H1 (cell line): ENCODE measurements around the gene DBX1. TPM values are rescaled to one million over a fixed set of nuclear protein-coding genes. Genes with fewer than 3 reads are reported as not detected.

Source experiments
- CTCF ChIA-PET: fragments of 300-600 bp; sonication (Branson Sonifier 250); formaldehyde crosslinking; loops from one replicate; lab custom pipeline; 2021; ENCODE audit not compliant: partially characterized antibody; lab: Charles Lee
- POLR2A ChIA-PET: fragments of 300-600 bp; sonication (Branson Sonifier 250); formaldehyde crosslinking; loops from one replicate; lab custom pipeline; 2021; ENCODE audit warnings: inconsistent platforms; ENCODE audit not compliant: partially characterized antibody; lab: Charles Lee
- DNase-seq, 2 experiments: peaks; one replicate each; pipeline versions ENCODE4 v3.0.0 to v3.0.0-alpha.2; 2010 to 2022; ENCODE audit warnings: low spot score in 2 of 2, low read depth in 1 of 2, mixed read lengths in 1 of 2
- FAIRE-seq: peaks from 2 replicates; lab custom pipeline; 2011; peaks lifted over from hg19 to GRCh38; lab: Jason Lieb, UNC
- H2AFZ ChIP-seq: 2 replicates; pipeline ENCODE4 v1.8.1; 2012; ENCODE audit warnings: low read length, inconsistent platforms
- H2AK5ac ChIP-seq: 2 replicates; pipeline ENCODE4 v1.6.1; 2013; ENCODE audit warnings: low read depth, low read length
- H2BK120ac ChIP-seq: replicated peaks from 2 replicates; pipeline ENCODE3; 2013; ENCODE audit warnings: low read depth, low read length, inconsistent platforms
- H2BK12ac ChIP-seq: 2 replicates; pipeline ENCODE4 v1.6.1; 2013; ENCODE audit warnings: low read depth, low read length
- H2BK15ac ChIP-seq: 2 replicates; pipeline ENCODE4 v1.6.1; 2013; ENCODE audit warnings: low read length
- H2BK20ac ChIP-seq: 2 replicates; pipeline ENCODE4 v1.6.1; 2013; ENCODE audit warnings: low read length
- H2BK5ac ChIP-seq: 2 replicates; pipeline ENCODE4 v1.6.1; 2013; ENCODE audit warnings: low read depth, low read length
- H3K14ac ChIP-seq: 2 replicates; pipeline ENCODE4 v1.6.1; 2013; ENCODE audit warnings: inconsistent platforms; ENCODE audit not compliant: insufficient read length
- H3K18ac ChIP-seq: 2 replicates; pipeline ENCODE4 v1.6.1; 2013; ENCODE audit warnings: low read length; ENCODE audit errors: extremely low read depth
- H3K23ac ChIP-seq: 2 replicates; pipeline ENCODE4 v1.6.1; 2013; ENCODE audit warnings: inconsistent platforms; ENCODE audit not compliant: insufficient read length
- H3K23me2 ChIP-seq: 2 replicates; pipeline ENCODE4 v1.6.1; 2013; ENCODE audit warnings: low read depth, low read length
- H3K27ac ChIP-seq: 2 replicates; pipeline ENCODE4 v1.6.1; 2011; ENCODE audit warnings: low read depth, low read length, inconsistent platforms
- H3K27me3 ChIP-seq, 4 experiments: replicated peaks in 1 of 4; 1 replicate in 1 of 4; 2 replicates in 3 of 4; pipeline versions ENCODE4 v1.6.1 to v1.8.1; 2011 to 2013; ENCODE audit warnings: low read length in 3 of 4, mild to moderate bottlenecking in 3 of 4, inconsistent platforms in 2 of 4, mixed read lengths in 2 of 4, moderate library complexity in 1 of 4; ENCODE audit not compliant: control insufficient read depth in 3 of 4, insufficient read depth in 3 of 4; ENCODE audit errors: extremely low read depth in 1 of 4
- H3K36me3 ChIP-seq, 4 experiments: 2 replicates each; pipeline versions ENCODE4 v1.6.1 to v1.8.1; 2011 to 2013; ENCODE audit warnings: mild to moderate bottlenecking in 4 of 4, low read length in 3 of 4, moderate library complexity in 2 of 4, control low read depth in 1 of 4, inconsistent platforms in 1 of 4; ENCODE audit not compliant: insufficient read depth in 4 of 4, control insufficient read depth in 2 of 4
- H3K4ac ChIP-seq: replicated peaks from 2 replicates; pipeline ENCODE3; 2013; ENCODE audit warnings: low read length, low read depth, mixed read lengths, inconsistent platforms; ENCODE audit not compliant: insufficient read length
- H3K4me1 ChIP-seq, 4 experiments: replicated peaks in 1 of 4; 1 replicate in 1 of 4; 2 replicates in 3 of 4; pipeline versions ENCODE4 v1.6.1 to v1.8.1; 2011 to 2013; ENCODE audit warnings: low read length in 3 of 4, inconsistent platforms in 2 of 4, mixed read lengths in 1 of 4; ENCODE audit not compliant: insufficient read depth in 4 of 4, control insufficient read depth in 3 of 4
- H3K4me2 ChIP-seq, 2 experiments: 2 replicates each; pipeline versions ENCODE4 v1.6.1 to v1.8.1; 2011 to 2013; ENCODE audit warnings: low read depth in 2 of 2, low read length in 2 of 2, control low read depth in 1 of 2, inconsistent platforms in 1 of 2, mild to moderate bottlenecking in 1 of 2; ENCODE audit not compliant: insufficient read depth in 1 of 2
- H3K4me3 ChIP-seq, 4 experiments: fragments of 200-600, 300-600 bp in 1 of 4; sonication (generic), shearing (Covaris generic), sonication (Bioruptor Twin) in 1 of 4; 2 replicates each; pipeline versions ENCODE4 v1.5.1 to v1.8.1; 2011 to 2016; ENCODE audit warnings: low read length in 4 of 4, low read depth in 3 of 4, control low read depth in 2 of 4, inconsistent platforms in 2 of 4, mild to moderate bottlenecking in 2 of 4, mixed read lengths in 1 of 4, moderate library complexity in 1 of 4; ENCODE audit not compliant: insufficient read depth in 2 of 4; ENCODE audit errors: extremely low read depth in 1 of 4
- H3K56ac ChIP-seq: replicated peaks from 2 replicates; pipeline ENCODE3; 2013; ENCODE audit warnings: low read depth, mild to moderate bottlenecking, mixed read lengths, low read length, inconsistent platforms; ENCODE audit not compliant: insufficient read length
- H3K79me1 ChIP-seq: 2 replicates; pipeline ENCODE4 v1.6.1; 2013; ENCODE audit warnings: low read depth, low read length, control low read depth
- H3K79me2 ChIP-seq, 2 experiments: 2 replicates each; pipeline versions ENCODE4 v1.6.1 to v1.8.1; 2012 to 2013; ENCODE audit warnings: low read length in 2 of 2, mild to moderate bottlenecking in 2 of 2, inconsistent platforms in 1 of 2; ENCODE audit not compliant: insufficient read depth in 2 of 2, control insufficient read depth in 1 of 2
- H3K9ac ChIP-seq, 4 experiments: replicated peaks in 1 of 4; 1 replicate in 1 of 4; 2 replicates in 3 of 4; pipeline versions ENCODE4 v1.6.1 to v1.8.1; 2011 to 2013; ENCODE audit warnings: low read depth in 3 of 4, low read length in 3 of 4, control low read depth in 2 of 4, mild to moderate bottlenecking in 2 of 4, moderate library complexity in 2 of 4, inconsistent platforms in 1 of 4; ENCODE audit errors: extremely low read depth in 1 of 4
- H3K9me3 ChIP-seq, 2 experiments: 2 replicates each; pipeline versions ENCODE4 v1.6.1 to v1.8.1; 2012 to 2013; ENCODE audit warnings: mild to moderate bottlenecking in 2 of 2, moderate library complexity in 2 of 2, control low read depth in 1 of 2, inconsistent platforms in 1 of 2, low read depth in 1 of 2, low read length in 1 of 2, mixed read lengths in 1 of 2; ENCODE audit not compliant: insufficient read depth in 2 of 2
- H4K20me1 ChIP-seq, 2 experiments: replicated peaks in 1 of 2; 2 replicates each; pipeline versions ENCODE3 to v1.8.1; 2011 to 2013; ENCODE audit warnings: inconsistent platforms in 2 of 2, low read length in 2 of 2, mild to moderate bottlenecking in 1 of 2; ENCODE audit not compliant: insufficient read depth in 2 of 2, control insufficient read depth in 1 of 2
- H4K5ac ChIP-seq: 2 replicates; pipeline ENCODE4 v1.6.1; 2013; ENCODE audit warnings: low read length, low read depth, mixed read lengths, inconsistent platforms; ENCODE audit not compliant: insufficient read length
- H4K8ac ChIP-seq: 2 replicates; pipeline ENCODE4 v1.8.0; 2013; ENCODE audit warnings: mild to moderate bottlenecking, moderate library complexity, low read length, inconsistent platforms; ENCODE audit not compliant: insufficient read depth; ENCODE audit errors: extremely low read depth
- H4K91ac ChIP-seq: replicated peaks from 2 replicates; pipeline ENCODE3; 2013; ENCODE audit warnings: low read length, mixed read lengths, inconsistent platforms; ENCODE audit not compliant: insufficient read length
- BCL11A ChIP-seq, 2 experiments: IDR thresholded peaks; one replicate each; pipeline ENCODE4 v1.6.1; 2011; ENCODE audit warnings: low read depth in 2 of 2, low read length in 2 of 2, mild to moderate bottlenecking in 2 of 2
- CBX5 ChIP-seq: fragments of 300-800, 300-1000 bp; sonication (generic); IDR thresholded peaks from 2 replicates; pipeline ENCODE4 v1.7.1; 2016; ENCODE audit warnings: antibody characterized with exemption, low read length, low read depth
- CHD2 ChIP-seq: IDR thresholded peaks from 2 replicates; pipeline ENCODE4 v1.6.1; 2012; ENCODE audit warnings: low read length, improper control_type of control experiment
- EZH2 ChIP-seq: fragments of 200-600 bp; sonication (generic); IDR thresholded peaks from 2 replicates; pipeline ENCODE4 v1.7.1; 2012; ENCODE audit warnings: low read depth, mild to moderate bottlenecking, moderate library complexity, low read length, inconsistent platforms; ENCODE audit not compliant: severe bottlenecking
- FOSL1 ChIP-seq: IDR thresholded peaks from 2 replicates; pipeline ENCODE4 v1.6.1; 2011; ENCODE audit warnings: mild to moderate bottlenecking, low read depth, low read length, moderate library complexity; ENCODE audit not compliant: insufficient read depth
- HDAC6 ChIP-seq: IDR thresholded peaks from one replicate; pipeline ENCODE4 v1.7.1; 2012; ENCODE audit warnings: low read depth, mild to moderate bottlenecking, inconsistent platforms, low read length, moderate library complexity
- NRF1 ChIP-seq: IDR thresholded peaks from 2 replicates; pipeline ENCODE4 v1.6.1; 2011; ENCODE audit warnings: mild to moderate bottlenecking, low read depth, low read length, improper control_type of control experiment
- PHF8 ChIP-seq: fragments of 200-600 bp; sonication (generic); conservative IDR thresholded peaks from 2 replicates; pipeline ENCODE4 v1.7.1; 2012; ENCODE audit warnings: low read depth, mild to moderate bottlenecking, inconsistent platforms, low read length, moderate library complexity
- SAP30 ChIP-seq: fragments of 300-600 bp; sonication (generic); IDR thresholded peaks from 2 replicates; pipeline ENCODE4 v1.7.1; 2012; ENCODE audit warnings: low read length, moderate library complexity, mild to moderate bottlenecking, inconsistent platforms; ENCODE audit not compliant: insufficient read depth, insufficient replicate concordance
- SP1 ChIP-seq: IDR thresholded peaks from 2 replicates; pipeline ENCODE4 v1.6.1; 2011; ENCODE audit warnings: low read depth, low read length
- SP2 ChIP-seq: IDR thresholded peaks from 2 replicates; pipeline ENCODE4 v1.6.1; 2012; ENCODE audit warnings: mild to moderate bottlenecking, low read length, inconsistent platforms
- TAF1 ChIP-seq: IDR thresholded peaks from 2 replicates; pipeline ENCODE4 v1.6.1; 2011; ENCODE audit warnings: mild to moderate bottlenecking, low read depth, low read length
- TBP ChIP-seq: IDR thresholded peaks from 2 replicates; pipeline ENCODE4 v1.6.1; 2011; ENCODE audit warnings: low read depth, low read length, improper control_type of control experiment
- YY1 ChIP-seq: IDR thresholded peaks from 2 replicates; pipeline ENCODE4 v1.6.1; 2011; ENCODE audit warnings: low read depth, mild to moderate bottlenecking, low read length
- WGBS, 2 experiments: shearing (Covaris generic) in 1 of 2; methylation state at CpG; one replicate each; pipeline versions ENCODE4 v1.1.6 to v1.1.7; 2013 to 2015; ENCODE audit warnings: low lambda C conversion rate in 2 of 2, mixed read lengths in 2 of 2, inconsistent platforms in 1 of 2, low coverage in 1 of 2, missing lambda C conversion rate in 1 of 2; ENCODE audit not compliant: insufficient replicate concordance in 2 of 2, insufficient coverage in 1 of 2, insufficient read length in 1 of 2; ENCODE audit errors: extremely low coverage in 1 of 2, missing lambda C conversion rate in 1 of 2; 5-methylcytosine and 5-hydroxymethylcytosine counted together
- polyA plus RNA-seq, 7 experiments: library from polyadenylated mRNA; depleted of rRNA in 3 of 7; stranded (reverse) in 5 of 7; unstranded in 2 of 7; fragments of >200 nt in 5 of 7; fragments of 200-250 nt in 2 of 7; gene quantifications; 1 replicate in 5 of 7; 2 replicates in 1 of 7; 4 replicates in 1 of 7; pipeline versions ENCODE4 v1.2.1 to v1.2.3, GENCODE V29; 2011 to 2013; ENCODE audit warnings: missing spikeins in 2 of 7, mixed read lengths in 2 of 7
- total RNA-seq: library from RNA; stranded (reverse); fragmentation: NEBNext Ultra II Directional; extraction: Animal tissue kit (Norgen Biotek cat#: 25700); gene quantifications from 2 replicates; pipeline ENCODE4 v1.2.1, GENCODE V29; 2021

The DBX1 gene
- total and polyA plus RNA-seq, 2 of the 8 experiments (the other 6 are each of a cell fraction or from before 2014, with no cell fraction given), result not detected

GRCh38 chr11:20117291-20117690 lies 43.0 kb downstream of the DBX1 start:
- no peak overlapping the region for H4K5ac ChIP-seq
- no peak overlapping the region for H2BK15ac ChIP-seq
- TF ChIP-seq CHD2, result no peak
- TF ChIP-seq NRF1, result no peak
- no peak for TF ChIP-seq FOSL1
- TF ChIP-seq SP1, result no peak
- TF ChIP-seq SP2, result no peak
- no peak for TF ChIP-seq HDAC6
- TF ChIP-seq CBX5, result no peak
- no peak for TF ChIP-seq SAP30
- no peak for TF ChIP-seq TAF1
- TF ChIP-seq TBP, result no peak
- no peak for TF ChIP-seq EZH2
- TF ChIP-seq YY1, result no peak
- no peak for TF ChIP-seq PHF8
- no peak for TF ChIP-seq BCL11A (IDR thresholded peaks at IDR 0.05; ENCODE audit: low read depth in 2 of 2, low read length in 2 of 2)
- H3K4ac ChIP-seq, result no peak overlapping the region
- no peaks in the 10 kb centered on the region for H3K27me3 ChIP-seq
- ChIA-PET CTCF (interaction anchor here (0.6 to 4.0 kb wide), 9 partner anchors 11 to 1981 kb away, joined by 3 to 16 read pairs (median 4); no protein-coding TSS in a partner anchor), POLR2A (no interaction called here)
- no peak overlapping the region for H4K91ac ChIP-seq
- no peak overlapping the region for H2BK20ac ChIP-seq
- WGBS, 2 experiments, result 95% methylated on average over 5 of the region's 5 CpGs; no CpG with 5 or more reads in 1 of the 2 experiments
- no peak overlapping the region for H3K18ac ChIP-seq
- no peaks in the 10 kb centered on the region for H3K79me2 ChIP-seq
- H4K20me1 ChIP-seq, result peaks cover 2 to 4% of the 10 kb centered on the region in 2 experiments
- no peak overlapping the region for H3K56ac ChIP-seq
- peaks cover 2% of the 10 kb centered on the region; the same call in 1 of the 2 replicates for H3K79me1 ChIP-seq
- no peaks in the 10 kb centered on the region for H3K23me2 ChIP-seq
- no peak overlapping the region for H3K23ac ChIP-seq
- H3K27ac ChIP-seq, result no peak overlapping the region
- H3K14ac ChIP-seq, result no peak overlapping the region
- no peaks in the 10 kb centered on the region for H3K4me1 ChIP-seq
- no peak overlapping the region for H2BK120ac ChIP-seq
- no peak for DNase-seq
- no peak overlapping the region for H4K8ac ChIP-seq
- no peak overlapping the region for H2AFZ ChIP-seq
- no peak overlapping the region for H2BK5ac ChIP-seq
- H3K4me3 ChIP-seq, result no peak overlapping the region
- no peak for FAIRE-seq
- peaks cover 10 to 62% (median 48%) of the 10 kb centered on the region in 4 experiments for H3K36me3 ChIP-seq
- H3K9ac ChIP-seq, result no peak overlapping the region
- H2BK12ac ChIP-seq, result no peak overlapping the region
- no peak overlapping the region for H2AK5ac ChIP-seq
- no peak overlapping the region for H3K4me2 ChIP-seq
- no peaks in the 10 kb centered on the region for H3K9me3 ChIP-seq
